T47D (cell line): ENCODE data around the gene ADIPOQ.
"Not testable (repeated sequence)": the region's sequence is repeated elsewhere in the genome, so short reads cannot be mapped to it uniquely, and the experiment has no call there.

Experiments used
- DNase-seq, 2 experiments: peaks; one replicate each; pipeline versions ENCODE4 v3.0.0 to v3.0.0-alpha.2; 2011 to 2012; ENCODE audit warnings: low read depth in 1 of 2, low spot score in 1 of 2
- JUND ChIP-seq: IDR thresholded peaks from 2 replicates; pipeline ENCODE4 v1.6.1; 2012; ENCODE audit warnings: low read depth
- in situ Hi-C: cut with HindIII; loops from 2 replicates; pipeline ENCODE4 v1.10.0; 2016; ENCODE audit warnings: low sequenced_read_pairs, low pct_unique_long_range_greater_than_20kb

ADIPOQ gene

GRCh38 chr3:186869253-186870100, 27.0 kb downstream of the ADIPOQ start:
- TF ChIP-seq JUND: no peak
- in situ Hi-C loops: no loop called here
- DNase-seq: peak; percentile 82 to 85

GRCh38 chr3:186870421-186871201, 28.1 kb downstream of the ADIPOQ start:
- in situ Hi-C loops: no loop called here
- no peak for TF ChIP-seq JUND
- DNase-seq: no peak

- TF ChIP-seq JUND: no peak
- in situ Hi-C loops: no loop called here
- DNase-seq: no peak
Measured at GRCh38 chr3:186871403-186871924, 29.0 kb downstream of the ADIPOQ start.

- in situ Hi-C loops, DNase-seq: not testable (repeated sequence)
Measured at GRCh38 chr3:186873796-186874195, 31.3 kb downstream of the ADIPOQ start.

GRCh38 chr3:186874216-186874615, 31.7 kb downstream of the ADIPOQ start:
- in situ Hi-C loops, DNase-seq: not testable (repeated sequence)

GRCh38 chr3:186874841-186875240, 32.3 kb downstream of the ADIPOQ start:
- in situ Hi-C loops, DNase-seq: not testable (repeated sequence)

- no peak for DNase-seq
- TF ChIP-seq JUND: no peak
- in situ Hi-C loops: no loop called here
Measured at GRCh38 chr3:186875708-186876107, 33.2 kb downstream of the ADIPOQ start.

- in situ Hi-C loops: no loop called here
- no peak for TF ChIP-seq JUND
- no peak for DNase-seq
Measured at GRCh38 chr3:186879781-186880180, 37.3 kb downstream of the ADIPOQ start.

- no peak for DNase-seq
- in situ Hi-C loops: no loop called here
- TF ChIP-seq JUND: no peak
Measured at GRCh38 chr3:186880406-186880805, 37.9 kb downstream of the ADIPOQ start.

- TF ChIP-seq JUND: no peak
- in situ Hi-C loops: no loop called here
- no peak for DNase-seq
Measured at GRCh38 chr3:186882150-186882524, 39.6 kb downstream of the ADIPOQ start.

GRCh38 chr3:186882881-186883685, 40.6 kb downstream of the ADIPOQ start:
- DNase-seq: no peak
- in situ Hi-C loops: no loop called here

GRCh38 chr3:186883686-186884058, 41.2 kb downstream of the ADIPOQ start:
- no peak for TF ChIP-seq JUND
- no peak for DNase-seq
- in situ Hi-C loops: no loop called here

More at GRCh38 chr3:186882881-186883685, 40.6 kb downstream of the ADIPOQ start:
- TF ChIP-seq JUND: no peak

- DNase-seq, in situ Hi-C loops: not testable (repeated sequence)
Measured at GRCh38 chr3:186884868-186885267, 42.4 kb downstream of the ADIPOQ start.
